ENCODE measurements around the gene AIF1. TPM values are rescaled to one million over a fixed set of nuclear protein-coding genes. Genes with fewer than 3 reads are reported as not detected.

The AIF1 gene
- total RNA-seq, 2 experiments from 2014 or later = 11.3 to 11.7 TPM

- H3K36me3 Mint-ChIP-seq (ENCODE audit: low read depth) = peaks cover 87% of the 10 kb centered on the region
- ChIA-PET POLR2A (interaction anchor here (1.0 to 8.1 kb wide), 4 partner anchors 9 to 945 kb away, joined by 3 to 278 read pairs (median 67); partner anchors contain the start of genes APOM, BAG6, CLIC1 and MDC1), CTCF (interaction anchor here (2.9 kb wide), 1 partner anchor 75 kb away, joined by 11 read pairs; the partner anchor contains the start of gene CLIC1)
- no peak for DNase-seq
- H3K4me1 Mint-ChIP-seq = peaks cover 85% of the 10 kb centered on the region
- H3K27me3 Mint-ChIP-seq = no peaks in the 10 kb centered on the region
- no peaks in the 10 kb centered on the region for H3K9me3 Mint-ChIP-seq
- H3K27ac Mint-ChIP-seq = peak overlapping the region; percentile 54
- peak overlapping the region; percentile 95 for H3K4me3 Mint-ChIP-seq
Observed at GRCh38 chr6:31662124-31662723, 47.2 kb downstream of the AIF1 start.

GRCh38 chr6:31663126-31663960, 48.3 kb downstream of the AIF1 start:
- ChIA-PET CTCF (interaction anchor here (0.5 to 2.6 kb wide), 8 partner anchors 11 to 264 kb away, joined by 3 to 19 read pairs (median 5); partner anchors contain the start of genes BAG6, DDX39B, HSPA1B and LTB), POLR2A (interaction anchor here (0.6 to 8.1 kb wide), 11 partner anchors 10 to 946 kb away, joined by 3 to 278 read pairs (median 8); partner anchors contain the start of genes ABHD16A, APOM, BAG6 and CLIC1)
- DNase-seq = no peak
- Mint-ChIP-seq H3K4me3 (peak overlapping the region; percentile 86), H3K27ac (peak overlapping the region; percentile 89), H3K4me1 (peaks cover 84% of the 10 kb centered on the region), H3K9me3 (no peaks in the 10 kb centered on the region), H3K27me3 (no peaks in the 10 kb centered on the region), H3K36me3 (ENCODE audit: low read depth) (peaks cover 87% of the 10 kb centered on the region)

GRCh38 chr6:31663961-31664789, 49.1 kb downstream of the AIF1 start:
- peaks cover 89% of the 10 kb centered on the region for H3K36me3 Mint-ChIP-seq (ENCODE audit: low read depth)
- H3K9me3 Mint-ChIP-seq = no peaks in the 10 kb centered on the region

GRCh38 chr6:31664790-31665500, 49.9 kb downstream of the AIF1 start, which contains the start of gene GPANK1:
GPANK1 (minus strand) TSS chr6:31664997; CDS start chr6:31664478, 519 bp downstream.
- Mint-ChIP-seq H3K4me3 (peak within 1 kb of the TSS; percentile 86), H3K27me3 (no peaks in the 10 kb centered on the region), H3K36me3 (ENCODE audit: low read depth) (peaks cover 90% of the 10 kb centered on the region), H3K27ac (peak within 1 kb of the TSS; percentile 89), H3K4me1 (peaks cover 75% of the 10 kb centered on the region), H3K9me3 (no peaks in the 10 kb centered on the region)
- ChIA-PET POLR2A (interaction anchor here (0.6 to 8.1 kb wide), 39 partner anchors 11 to 1307 kb away, joined by 3 to 278 read pairs (median 5); partner anchors contain the start of genes ABHD16A, APOM, BAG6 and CLIC1), CTCF (interaction anchor here (0.5 to 2.6 kb wide), 9 partner anchors 12 to 351 kb away, joined by 3 to 19 read pairs (median 5); partner anchors contain the start of genes BAG6, HSPA1B and NEU1)
- peak; percentile 94 for DNase-seq

More at GRCh38 chr6:31663961-31664789, 49.1 kb downstream of the AIF1 start:
- Mint-ChIP-seq H3K4me1 (peaks cover 82% of the 10 kb centered on the region), H3K27me3 (no peaks in the 10 kb centered on the region), H3K4me3 (peak overlapping the region; percentile 86), H3K27ac (peak overlapping the region; percentile 89)
- CTCF ChIA-PET = interaction anchor here (0.5 to 2.6 kb wide), 11 partner anchors 12 to 265 kb away, joined by 3 to 19 read pairs (median 5); partner anchors contain the start of genes BAG6, HSPA1B, LTB and NEU1
- DNase-seq = peak; percentile 36
- POLR2A ChIA-PET = interaction anchor here (0.6 to 8.1 kb wide), 42 partner anchors 11 to 1308 kb away, joined by 3 to 278 read pairs (median 4); partner anchors contain the start of genes ABHD16A, APOM, BAG6 and CLIC1

- peaks cover 74% of the 10 kb centered on the region for H3K4me1 Mint-ChIP-seq
- ChIA-PET CTCF (interaction anchor here (0.6 to 2.6 kb wide), 7 partner anchors 13 to 352 kb away, joined by 3 to 19 read pairs (median 6); partner anchors contain the start of genes BAG6, HSPA1B and NEU1), POLR2A (interaction anchor here (1.0 to 8.1 kb wide), 29 partner anchors 12 to 1306 kb away, joined by 3 to 278 read pairs (median 7); partner anchors contain the start of genes ABHD16A, APOM, BAG6 and CLIC1)
- peak within 1 kb of the TSS; percentile 89 for H3K27ac Mint-ChIP-seq
- peak within 1 kb of the TSS; percentile 86 for H3K4me3 Mint-ChIP-seq
- DNase-seq = peak; percentile 99
- no peaks in the 10 kb centered on the region for H3K9me3 Mint-ChIP-seq
- H3K36me3 Mint-ChIP-seq (ENCODE audit: low read depth) = peaks cover 92% of the 10 kb centered on the region
- no peaks in the 10 kb centered on the region for H3K27me3 Mint-ChIP-seq
Observed at GRCh38 chr6:31665501-31666336, 50.7 kb downstream of the AIF1 start, which contains the start of gene CSNK2B. CSNK2B (plus strand) TSS chr6:31666080; CDS start chr6:31666832, 752 bp downstream.

- H3K4me3 Mint-ChIP-seq = peak overlapping the region; percentile 86
- H3K27ac Mint-ChIP-seq = peak overlapping the region; percentile 89
- DNase-seq = no peak
- peaks cover 92% of the 10 kb centered on the region for H3K36me3 Mint-ChIP-seq (ENCODE audit: low read depth)
- H3K27me3 Mint-ChIP-seq = no peaks in the 10 kb centered on the region
- ChIA-PET POLR2A (interaction anchor here (0.8 to 8.1 kb wide), 15 partner anchors 9 to 305 kb away, joined by 3 to 278 read pairs (median 5); partner anchors contain the start of genes ABHD16A, APOM, BAG6 and CLIC1), CTCF (interaction anchor here (0.8 to 1.7 kb wide), 8 partner anchors 23 to 223 kb away, joined by 3 to 7 read pairs (median 3); partner anchors contain the start of genes ABHD16A, HSPA1B, NEU1 and VARS1)
- H3K4me1 Mint-ChIP-seq = peaks cover 67% of the 10 kb centered on the region
- no peaks in the 10 kb centered on the region for H3K9me3 Mint-ChIP-seq
Observed at GRCh38 chr6:31666337-31666965, 51.4 kb downstream of the AIF1 start.

Other genes with a start within 250 kb of the AIF1 start
- 10 to 100 TPM; 12.0 to 12.3 TPM for gene MICA, start 211.6 kb upstream of the AIF1 start, total RNA-seq
- 10 to 100 TPM; 60.8 to 62.9 TPM for gene MICB, start 117.1 kb upstream of the AIF1 start, total RNA-seq
- not detected for gene MCCD1, start 86.3 kb upstream of the AIF1 start, total RNA-seq
- gene DDX39B, start 73.2 kb upstream of the AIF1 start, total RNA-seq = 100 to 1,000 TPM; 427 to 434 TPM
- gene ATP6V1G2, start 68.6 kb upstream of the AIF1 start, total RNA-seq = 1 to 10 TPM; 2.7 to 3.8 TPM
- 10 to 100 TPM; 22.8 to 23.6 TPM for gene NFKBIL1, start 67.6 kb upstream of the AIF1 start, total RNA-seq
- gene LTA, start 42.9 kb upstream of the AIF1 start, total RNA-seq = 10 to 100 TPM; 37.2 to 38.4 TPM
- 100 to 1,000 TPM; 124 to 130 TPM for gene TNF, start 39.7 kb upstream of the AIF1 start, total RNA-seq
- 1,000 to 10,000 TPM; 1,185 to 1,194 TPM for gene LTB, start 32.8 kb upstream of the AIF1 start, total RNA-seq
- 10 to 100 TPM; 69.8 to 74.5 TPM for gene LST1, start 29.0 kb upstream of the AIF1 start, total RNA-seq
- gene NCR3, start 22.2 kb upstream of the AIF1 start, total RNA-seq = 10 to 100 TPM; 76.4 to 78.3 TPM
- gene PRRC2A, start 5.5 kb downstream of the AIF1 start, total RNA-seq = 100 to 1,000 TPM; 215 to 222 TPM
- 100 to 1,000 TPM; 275 to 282 TPM for gene BAG6, start 37.4 kb downstream of the AIF1 start, total RNA-seq
- gene APOM, start 40.7 kb downstream of the AIF1 start, total RNA-seq = 1 to 10 TPM; 2.9 to 3.6 TPM
- gene C6orf47, start 45.5 kb downstream of the AIF1 start, total RNA-seq = 10 to 100 TPM; 26.4 to 26.7 TPM
- gene GPANK1, start 49.8 kb downstream of the AIF1 start, total RNA-seq = 10 to 100 TPM; 33.6 to 35.2 TPM
- 100 to 1,000 TPM; 199 to 212 TPM for gene CSNK2B, start 50.8 kb downstream of the AIF1 start, total RNA-seq
- 10 to 100 TPM; 16.7 to 17.2 TPM for gene LY6G5B, start 54.7 kb downstream of the AIF1 start, total RNA-seq
- gene LY6G5C, start 65.8 kb downstream of the AIF1 start, total RNA-seq = 1 to 10 TPM; 2.3 to 2.6 TPM
- gene ABHD16A, start 88.1 kb downstream of the AIF1 start, total RNA-seq = 10 to 100 TPM; 53.1 to 55.0 TPM
- gene LY6G6F, start 91.6 kb downstream of the AIF1 start, total RNA-seq = not detected
- gene LY6G6D, start 100.1 kb downstream of the AIF1 start, total RNA-seq = not detected
- gene LY6G6C, start 106.5 kb downstream of the AIF1 start, total RNA-seq = not detected
- gene MPIG6B, start 108.1 kb downstream of the AIF1 start, total RNA-seq = not detected
- gene DDAH2, start 114.1 kb downstream of the AIF1 start, total RNA-seq = 10 to 100 TPM; 22.1 to 23.9 TPM
- 100 to 1,000 TPM; 640 to 644 TPM for gene CLIC1, start 121.3 kb downstream of the AIF1 start, total RNA-seq
- 10 to 100 TPM; 60.1 to 63.2 TPM for gene MSH5, start 124.8 kb downstream of the AIF1 start, total RNA-seq
- gene SAPCD1, start 147.4 kb downstream of the AIF1 start, total RNA-seq = 10 to 100 TPM; 10.7 to 14.6 TPM
- 10 to 100 TPM; 11.0 to 12.2 TPM for gene VWA7, start 162.1 kb downstream of the AIF1 start, total RNA-seq
- 10 to 100 TPM; 84.1 to 88.4 TPM for gene VARS1, start 180.5 kb downstream of the AIF1 start, total RNA-seq
- 100 to 1,000 TPM; 100 to 108 TPM for gene LSM2, start 191.7 kb downstream of the AIF1 start, total RNA-seq
- gene HSPA1L, start 200.0 kb downstream of the AIF1 start, total RNA-seq = 1 to 10 TPM; 2.8 to 3.0 TPM
- gene HSPA1A, start 200.3 kb downstream of the AIF1 start, total RNA-seq = 100 to 1,000 TPM; 147 to 151 TPM
- 10 to 100 TPM; 60.6 to 62.6 TPM for gene HSPA1B, start 212.5 kb downstream of the AIF1 start, total RNA-seq
- 10 to 100 TPM; 29.2 to 29.6 TPM for gene NEU1, start 247.6 kb downstream of the AIF1 start, total RNA-seq